ENCODE measurements around the gene LRRC4C.
"Not testable (repeated sequence)": the region's sequence is repeated elsewhere in the genome, so short reads cannot be mapped to it uniquely, and the experiment has no call there.

Gene LRRC4C

GRCh38 chr11:41039592-41039991, 419.9 kb downstream of the LRRC4C start:
- no peak for DNase-seq (ENCODE audit: insufficient read length, low spot score)
- TF ChIP-seq CTCF (IDR thresholded peaks at IDR 0.05; ENCODE audit: insufficient read depth, missing control alignments): no peak
- FAIRE-seq: no peak

GRCh38 chr11:41031551-41032060, 427.8 kb downstream of the LRRC4C start:
- TF ChIP-seq CTCF (IDR thresholded peaks at IDR 0.05; ENCODE audit: insufficient read depth, missing control alignments): no peak
- DNase-seq (ENCODE audit: insufficient read length, low spot score) (no peak), FAIRE-seq (no peak)

GRCh38 chr11:41020259-41020658, 439.2 kb downstream of the LRRC4C start:
- no peak for DNase-seq (ENCODE audit: insufficient read length, low spot score)
- no peak for FAIRE-seq
- TF ChIP-seq CTCF (IDR thresholded peaks at IDR 0.05; ENCODE audit: insufficient read depth, missing control alignments): no peak

- not testable (repeated sequence) for DNase-seq (ENCODE audit: insufficient read length, low spot score); FAIRE-seq
Measured at GRCh38 chr11:41019666-41020065, 439.8 kb downstream of the LRRC4C start.

GRCh38 chr11:41018224-41018623, 441.2 kb downstream of the LRRC4C start:
- TF ChIP-seq CTCF (IDR thresholded peaks at IDR 0.05; ENCODE audit: insufficient read depth, missing control alignments): no peak
- no peak for FAIRE-seq

GRCh38 chr11:41010361-41011050, 448.9 kb downstream of the LRRC4C start:
- no peak for TF ChIP-seq CTCF (IDR thresholded peaks at IDR 0.05; ENCODE audit: insufficient read depth, missing control alignments)
- DNase-seq (ENCODE audit: insufficient read length, low spot score) (no peak), FAIRE-seq (no peak)

More at GRCh38 chr11:41018224-41018623, 441.2 kb downstream of the LRRC4C start:
- no peak for DNase-seq (ENCODE audit: insufficient read length, low spot score)

GRCh38 chr11:41005986-41006385, 453.5 kb downstream of the LRRC4C start:
- no peak for TF ChIP-seq CTCF (IDR thresholded peaks at IDR 0.05; ENCODE audit: insufficient read depth, missing control alignments)
- FAIRE-seq (no peak), DNase-seq (ENCODE audit: insufficient read length, low spot score) (no peak)

Data from D721Med (cell line).